Skeletal muscle cell (primary cell): Measurements from ENCODE around the gene HSD17B8.

ENCODE experiments used
- DNase-seq: peaks from one replicate; pipeline ENCODE4 v3.0.0-alpha.2; 2010; ENCODE audit warnings: low read depth
- H3K4me3 ChIP-seq: 2 replicates; pipeline ENCODE4 v1.5.1; 2011; ENCODE audit warnings: low read depth, mild to moderate bottlenecking, control low read depth, low read length, moderate library complexity

Gene HSD17B8

GRCh38 chr6:33204415-33205190 lies at the start of gene HSD17B8:
Gene HSD17B8, plus strand, starts transcription at chr6:33204655. Its CDS starts 14 bp downstream, at chr6:33204669.
- peak; percentile 70 for DNase-seq
- H3K4me3 ChIP-seq: peak within 1 kb of the TSS; percentile 75

GRCh38 chr6:33156561-33156960 lies 47.9 kb upstream of the HSD17B8 start:
- no peak overlapping the region for H3K4me3 ChIP-seq
- DNase-seq: no peak

- H3K4me3 ChIP-seq: no peak overlapping the region
- DNase-seq: no peak
These were observed 47.5 kb upstream of the HSD17B8 start for GRCh38 chr6:33156964-33157363.

GRCh38 chr6:33160096-33160495 lies 44.4 kb upstream of the HSD17B8 start:
- DNase-seq: no peak
- H3K4me3 ChIP-seq: no peak overlapping the region

GRCh38 chr6:33160728-33161344 lies 43.6 kb upstream of the HSD17B8 start:
- H3K4me3 ChIP-seq: no peak overlapping the region

GRCh38 chr6:33161354-33162331 lies 42.8 kb upstream of the HSD17B8 start:
- H3K4me3 ChIP-seq: peak overlapping the region; percentile 47
- DNase-seq: no peak

More at GRCh38 chr6:33160728-33161344, 43.6 kb upstream of the HSD17B8 start:
- peak; percentile 41 for DNase-seq

- H3K4me3 ChIP-seq: no peak overlapping the region
- DNase-seq: no peak
These were observed 40.9 kb upstream of the HSD17B8 start for GRCh38 chr6:33163540-33163939.

GRCh38 chr6:33164176-33164575 lies 40.3 kb upstream of the HSD17B8 start:
- H3K4me3 ChIP-seq: no peak overlapping the region
- DNase-seq: no peak

GRCh38 chr6:33164665-33165373 lies 39.6 kb upstream of the HSD17B8 start:
- DNase-seq: no peak
- no peak overlapping the region for H3K4me3 ChIP-seq

GRCh38 chr6:33165581-33166258 lies 38.7 kb upstream of the HSD17B8 start:
- H3K4me3 ChIP-seq: no peak overlapping the region

GRCh38 chr6:33166363-33166762 lies 38.1 kb upstream of the HSD17B8 start:
- DNase-seq: no peak
- H3K4me3 ChIP-seq: no peak overlapping the region

More at GRCh38 chr6:33165581-33166258, 38.7 kb upstream of the HSD17B8 start:
- no peak for DNase-seq

- H3K4me3 ChIP-seq: no peak overlapping the region
These were observed 37.6 kb upstream of the HSD17B8 start for GRCh38 chr6:33166811-33167210.

GRCh38 chr6:33167374-33168283 lies 36.8 kb upstream of the HSD17B8 start:
- no peak for DNase-seq

More at GRCh38 chr6:33166811-33167210, 37.6 kb upstream of the HSD17B8 start:
- no peak for DNase-seq

GRCh38 chr6:33168284-33168601 lies 36.2 kb upstream of the HSD17B8 start:
- no peak overlapping the region for H3K4me3 ChIP-seq
- DNase-seq: no peak

More at GRCh38 chr6:33167374-33168283, 36.8 kb upstream of the HSD17B8 start:
- H3K4me3 ChIP-seq: no peak overlapping the region

GRCh38 chr6:33168639-33169038 lies 35.8 kb upstream of the HSD17B8 start:
- H3K4me3 ChIP-seq: no peak overlapping the region
- no peak for DNase-seq

GRCh38 chr6:33169291-33170175 lies 34.9 kb upstream of the HSD17B8 start:
- no peak for DNase-seq

More at GRCh38 chr6:33169291-33170175, 34.9 kb upstream of the HSD17B8 start:
- H3K4me3 ChIP-seq: no peak overlapping the region
